NOMO-1 treated with dmso at 0.1 percent for 144 hours (cell line): ENCODE measurements around the gene C1orf105.
"Not testable (repeated sequence)": the region's sequence is repeated elsewhere in the genome, so short reads cannot be mapped to it uniquely, and the experiment has no call there.

Experiments used
- DNase-seq: peaks from one replicate; lab custom pipeline; 2025; ENCODE audit not compliant: unreplicated experiment; lab: John Stamatoyannopoulos, UW

The C1orf105 gene

GRCh38 chr1:172420385-172420784, at the start of gene C1orf105:
C1orf105 (plus strand) TSS chr1:172420685; CDS start chr1:172420886, 201 bp downstream.
- DNase-seq, result no peak

GRCh38 chr1:172371646-172372045, 48.8 kb upstream of the C1orf105 start:
- not testable (repeated sequence) for DNase-seq

- DNase-seq, result no peak
These were observed 46.6 kb upstream of the C1orf105 start for GRCh38 chr1:172373864-172374263.

DNA sequence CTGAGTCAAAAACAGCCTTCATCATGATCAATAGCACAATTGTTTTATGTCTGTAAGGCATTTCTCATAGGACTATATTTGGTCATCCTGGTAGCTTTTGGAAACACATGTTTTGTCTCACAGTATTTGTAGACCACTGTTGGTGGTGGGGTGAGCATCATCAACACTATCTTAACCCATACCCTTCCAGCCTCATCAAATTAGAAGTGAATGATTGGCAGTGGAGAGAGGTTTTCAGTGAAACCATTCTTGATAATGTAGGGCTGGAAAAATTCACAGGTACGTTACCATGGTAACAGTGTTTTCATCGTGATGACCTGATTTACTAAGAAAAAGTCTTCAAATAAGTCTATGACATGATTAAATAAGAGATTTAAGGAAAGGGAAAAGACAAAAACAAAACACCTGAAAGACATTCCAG, 45.3 kb upstream of the C1orf105 start:
- DNase-seq, result no peak

DNA sequence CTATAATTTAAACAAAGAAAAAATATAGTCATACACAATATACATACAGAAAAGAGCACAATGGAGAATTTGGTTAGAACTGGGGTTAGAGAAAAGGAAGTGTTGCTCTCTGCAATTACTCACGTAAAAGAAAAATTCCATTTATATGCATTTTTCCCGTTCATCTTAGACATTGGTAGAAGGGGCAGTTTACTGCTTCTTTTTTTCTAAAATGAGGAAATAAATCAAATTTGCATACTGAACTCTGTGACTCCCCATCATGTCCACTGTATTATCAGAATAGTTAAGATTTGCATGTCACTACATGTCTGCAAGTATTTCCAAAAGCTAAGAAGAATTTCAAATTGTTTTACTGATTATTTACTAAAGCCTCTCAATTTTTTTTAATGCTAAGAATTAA, 44.1 kb upstream of the C1orf105 start:
- DNase-seq, result no peak

- DNase-seq, result no peak
These were observed 42.9 kb upstream of the C1orf105 start for GRCh38 chr1:172377565-172377964.

DNA sequence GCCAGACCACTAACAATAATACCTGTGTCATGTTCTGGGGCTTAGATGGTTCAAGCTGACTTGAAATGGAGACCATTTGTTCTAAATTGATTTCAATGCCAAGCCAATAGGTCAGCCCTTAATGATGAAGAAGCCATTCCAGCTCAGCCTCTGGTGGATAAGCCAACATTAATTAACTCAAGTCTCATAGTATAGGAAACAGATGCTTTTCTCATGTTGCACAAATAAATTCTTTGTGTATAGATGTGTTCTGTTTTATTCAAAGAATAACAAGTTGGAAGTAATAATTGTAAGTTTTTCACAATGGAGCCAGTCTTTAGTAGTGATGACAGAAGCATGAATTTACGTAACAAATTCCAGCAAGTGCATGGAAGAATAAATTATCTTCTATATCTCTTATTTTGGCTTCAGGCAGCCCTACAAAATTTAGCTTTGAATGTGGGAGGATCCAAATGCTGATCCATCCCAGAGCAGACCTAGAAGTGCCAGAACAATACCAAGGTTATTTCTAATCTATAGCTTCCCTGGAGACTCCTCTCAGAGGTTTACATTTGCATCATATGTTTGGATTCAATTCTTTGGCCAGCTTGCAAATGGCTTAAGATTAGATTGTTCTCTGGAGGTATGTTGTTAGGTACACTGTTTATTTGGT, 42.2 kb upstream of the C1orf105 start:
- DNase-seq, result no peak

DNA sequence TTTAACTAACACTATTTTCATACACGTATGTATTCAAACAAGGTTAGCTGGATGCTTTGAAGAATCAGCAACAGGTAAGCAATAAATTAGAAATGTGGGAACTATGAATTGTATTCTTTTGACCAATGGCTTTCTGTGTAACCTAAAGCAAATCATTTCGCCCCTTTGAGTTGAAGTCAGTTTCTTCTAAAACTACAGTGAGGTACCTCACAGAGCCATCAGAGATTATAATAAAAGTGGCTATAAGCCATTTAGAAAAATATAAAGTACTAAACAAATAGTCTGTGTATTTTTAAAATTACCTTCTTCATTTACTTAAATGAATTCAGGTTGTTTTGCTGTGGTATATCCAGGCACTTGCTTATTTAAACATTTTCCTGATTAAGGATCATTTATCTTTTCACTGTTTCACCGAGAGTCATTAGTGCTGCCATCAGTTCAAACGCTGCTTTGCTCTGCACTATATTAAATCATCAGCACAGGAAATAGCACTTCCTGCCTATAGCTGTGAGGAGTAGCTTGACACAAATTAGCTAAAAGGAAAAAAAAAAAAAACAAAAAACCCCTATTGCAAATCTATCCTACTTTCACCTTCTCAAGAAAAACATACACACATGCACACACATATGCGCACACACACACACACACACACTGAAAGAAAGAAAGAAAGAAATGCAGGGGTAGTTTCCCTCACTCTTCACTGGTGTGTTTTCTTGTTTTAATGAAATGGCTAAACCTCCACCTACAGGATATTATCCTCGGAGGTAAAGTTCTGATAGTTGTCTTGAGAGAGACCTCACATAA, 39.8 kb upstream of the C1orf105 start:
- DNase-seq, result no peak

DNA sequence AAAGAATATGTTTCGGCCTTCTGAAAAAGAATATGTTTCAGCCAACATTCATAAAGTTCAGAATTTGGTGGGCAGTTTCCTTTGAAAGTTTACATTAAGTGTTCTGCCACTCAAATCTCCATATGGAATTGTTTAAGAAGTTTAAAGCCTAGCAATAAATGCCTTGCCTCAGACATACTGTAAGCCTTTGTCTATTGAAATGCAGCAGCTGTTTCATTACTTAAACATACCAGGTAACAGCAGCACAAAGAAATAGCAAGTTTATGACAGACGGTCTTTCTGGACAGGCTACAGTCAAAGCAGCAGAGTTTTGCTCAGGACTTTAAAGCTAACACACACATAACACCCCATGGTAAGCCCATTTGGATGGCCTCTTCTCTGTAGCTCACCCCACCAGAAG, 38.5 kb upstream of the C1orf105 start:
- no peak for DNase-seq

DNA sequence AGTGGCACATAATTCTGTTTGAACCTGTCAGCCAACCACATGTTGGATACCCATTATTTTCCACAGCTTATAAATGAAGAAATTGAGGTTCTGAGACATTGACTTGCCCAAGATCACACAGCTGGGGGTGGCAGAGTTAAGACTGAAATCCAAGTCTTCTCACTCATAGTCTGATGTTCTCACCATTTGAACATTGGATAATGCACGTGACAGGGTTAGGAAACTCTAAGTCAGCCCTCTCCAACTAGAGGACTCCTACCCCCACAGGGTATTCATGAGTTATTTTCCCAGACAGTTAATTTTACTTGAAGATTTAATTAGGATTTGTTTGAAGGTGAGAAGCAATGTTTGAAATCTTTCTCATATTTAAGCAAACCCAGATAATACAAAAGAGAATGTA, 38.1 kb upstream of the C1orf105 start:
- no peak for DNase-seq

- no peak for DNase-seq
These were observed 37.5 kb upstream of the C1orf105 start for GRCh38 chr1:172382990-172383389.

DNA sequence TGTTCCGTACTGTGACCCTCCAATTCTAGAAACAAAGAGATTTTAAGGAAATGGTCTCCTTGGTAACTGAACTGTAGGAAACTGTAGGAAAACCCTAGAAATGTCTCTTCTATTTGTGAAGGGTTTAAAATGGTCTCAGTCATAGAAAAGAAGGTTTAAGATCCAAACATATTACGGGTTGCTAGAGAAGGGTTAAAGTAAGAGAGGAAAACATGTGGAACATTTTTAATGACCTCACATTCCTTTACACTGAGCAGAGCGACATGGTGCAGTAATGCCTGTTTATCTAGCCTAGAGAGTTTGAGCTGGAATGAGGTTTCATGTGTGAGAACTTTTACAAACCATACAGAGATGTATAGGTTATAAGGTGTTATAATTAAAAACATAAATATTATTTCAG, 36.9 kb upstream of the C1orf105 start:
- DNase-seq, result no peak

DNA sequence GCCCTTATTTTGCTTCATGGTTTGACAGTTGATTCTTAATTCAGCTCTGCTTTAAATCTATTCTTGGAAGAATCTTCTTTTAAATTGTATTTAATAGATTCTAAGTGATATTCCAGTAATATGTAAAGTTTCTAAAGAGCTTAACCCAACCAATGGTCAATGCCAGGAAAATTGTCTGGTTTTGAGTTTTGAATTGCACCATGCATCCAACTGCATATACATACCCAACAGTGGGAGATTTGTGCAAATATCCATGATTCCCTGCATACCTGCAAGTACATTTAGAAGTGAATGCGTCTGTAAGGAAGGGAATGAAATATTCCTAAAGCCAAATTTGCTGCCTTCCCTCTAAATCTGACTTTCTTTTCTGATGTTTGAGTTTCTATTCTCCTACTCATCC, 35.8 kb upstream of the C1orf105 start:
- DNase-seq, result no peak

GRCh38 chr1:172386046-172386445, 34.4 kb upstream of the C1orf105 start:
- DNase-seq, result no peak

DNA sequence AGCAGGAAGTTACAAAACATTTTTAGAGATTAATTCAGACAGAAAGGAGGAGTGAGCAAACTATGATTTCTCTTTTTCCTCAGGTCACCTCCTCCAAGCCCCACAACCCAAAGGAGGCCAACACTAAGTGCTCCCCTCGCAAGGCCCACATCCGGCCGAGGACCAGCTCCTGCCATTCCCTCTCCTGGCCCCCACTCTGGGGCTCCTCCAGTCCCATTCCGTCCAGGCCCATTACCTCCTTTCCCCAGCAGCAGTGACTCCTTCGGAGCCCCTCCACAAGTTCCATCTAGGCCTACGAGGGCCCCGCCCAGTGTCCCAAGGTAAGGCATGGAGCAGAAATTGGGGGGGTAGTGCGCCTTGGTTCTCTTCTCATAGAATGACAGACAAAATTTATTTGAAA, 32.0 kb upstream of the C1orf105 start:
- no peak for DNase-seq

- no peak for DNase-seq
These were observed 30.2 kb upstream of the C1orf105 start for GRCh38 chr1:172390301-172390682.

- no peak for DNase-seq
These were observed 29.6 kb upstream of the C1orf105 start for GRCh38 chr1:172390683-172391551.

GRCh38 chr1:172391976-172392375, 28.5 kb upstream of the C1orf105 start:
- no peak for DNase-seq

DNA sequence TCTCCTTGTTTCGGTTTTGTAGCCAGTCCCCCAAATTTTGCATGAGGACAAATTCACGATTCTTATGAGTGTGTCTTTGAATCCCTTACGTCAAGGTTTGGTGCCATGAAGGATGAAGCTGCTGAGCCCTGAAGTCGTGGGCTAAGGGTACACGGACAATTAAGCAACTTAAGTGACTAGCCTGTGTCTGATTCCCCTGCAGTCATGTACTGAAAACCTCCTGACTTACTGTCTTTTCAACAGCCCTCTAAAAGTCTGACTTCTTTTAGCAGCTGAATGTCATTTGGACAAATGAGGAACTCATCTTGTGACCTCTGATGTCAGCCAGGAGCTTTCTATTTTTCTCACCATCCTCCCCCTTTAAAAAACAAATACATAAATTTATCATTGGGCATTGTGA, 27.1 kb upstream of the C1orf105 start:
- no peak for DNase-seq

- no peak for DNase-seq
These were observed 26.2 kb upstream of the C1orf105 start for GRCh38 chr1:172394141-172394751.

- no peak for DNase-seq
These were observed 25.7 kb upstream of the C1orf105 start for GRCh38 chr1:172394811-172395210.
